Measurements from ENCODE around the gene ANKFN1. TPM values are rescaled to one million over a fixed set of nuclear protein-coding genes. Genes with fewer than 3 reads are reported as not detected.

The ANKFN1 gene
- total and polyA plus RNA-seq, 2 of the 13 experiments (the other 11 are each of a cell fraction or from before 2014, with no cell fraction given): not detected

- POLR2A ChIA-PET: no interaction called here
- H3K36me3 ChIP-seq (replicated peaks in 1 of 2; ENCODE audit: control insufficient read depth in 1 of 2, insufficient read depth in 2 of 2, low read length in 2 of 2): no peaks in the 10 kb centered on the region
- no peak overlapping the region for H2AFZ ChIP-seq (ENCODE audit: low read length)
- FAIRE-seq: no peak
- no peak overlapping the region for H3K27ac ChIP-seq (ENCODE audit: extremely low read length, insufficient read depth, low read length)
- no peaks in the 10 kb centered on the region for H3K4me1 ChIP-seq (ENCODE audit: insufficient read depth, low read length)
- no TSS peak for BruUV-seq (replicated peaks)
- no peak overlapping the region for H3K4me3 ChIP-seq (replicated peaks in 1 of 3; ENCODE audit: insufficient read depth in 1 of 3, low read depth in 2 of 3, low read length in 3 of 3)
- no peaks in the 10 kb centered on the region for H3K27me3 ChIP-seq (ENCODE audit: control insufficient read depth in 1 of 2, insufficient read depth in 2 of 2, low read length in 2 of 2)
- H3K79me2 ChIP-seq (ENCODE audit: insufficient read depth, low read length): no peaks in the 10 kb centered on the region
- TF ChIP-seq ZNF740 (CRISPR knock-in tag; IDR thresholded peaks at IDR 0.05): no peak
- no peak for TF ChIP-seq ATRX (CRISPR knock-in tag; IDR thresholded peaks at IDR 0.05; ENCODE audit: borderline replicate concordance)
- TF ChIP-seq ZNF225 (CRISPR knock-in tag; IDR thresholded peaks at IDR 0.05): no peak
- TF ChIP-seq ZNF703 (CRISPR knock-in tag; IDR thresholded peaks at IDR 0.05; ENCODE audit: borderline replicate concordance): no peak
- no peak for TF ChIP-seq ZNF407 (CRISPR knock-in tag; IDR thresholded peaks at IDR 0.05; ENCODE audit: not compliant biosample characterization)
- TF ChIP-seq HNF1A (IDR thresholded peaks at IDR 0.05; ENCODE audit: low read depth): no peak
- TF ChIP-seq HNF1A (CRISPR knock-in tag; IDR thresholded peaks at IDR 0.05; ENCODE audit: borderline replicate concordance): no peak
- TF ChIP-seq ZNF431 (CRISPR knock-in tag; IDR thresholded peaks at IDR 0.05; ENCODE audit: borderline replicate concordance, low read depth): no peak
- ATAC-seq: no peak
- in situ Hi-C loops (cut with HindIII; ENCODE audit: extremely low pct_ligation_motif_present, low pct_unique_long_range_greater_than_20kb): no loop called here
- intact Hi-C loops (cut with micrococcal nuclease; ENCODE audit: unreplicated experiment): no loop called here
- 2% methylated on average over 5 of the region's 5 CpGs for WGBS (ENCODE audit: low lambda C conversion rate)
- DNase-seq (ENCODE audit: low spot score): no peak
- H3K4me2 ChIP-seq (ENCODE audit: low read depth, low read length): no peak overlapping the region
- H4K20me1 ChIP-seq (ENCODE audit: insufficient read depth, low read length): no peaks in the 10 kb centered on the region
- no peak overlapping the region for H3K9ac ChIP-seq (ENCODE audit: insufficient read depth, low read depth, low read length)
- CTCF ChIA-PET (ENCODE audit: low intra/inter-chr PET ratio, low total read pairs): interaction anchor here (1.4 kb wide), 1 partner anchor 355 kb away, joined by 3 read pairs; no protein-coding TSS in a partner anchor
- H3K9me3 ChIP-seq (ENCODE audit: low read length): no peaks in the 10 kb centered on the region
Measured at GRCh38 chr17:56481659-56482058, 328.4 kb downstream of the ANKFN1 start.

All from HepG2 (cell line).